M059J (cell line): ENCODE data around the gene CRYBG2. TPM values are rescaled to one million over a fixed set of nuclear protein-coding genes. Genes with fewer than 3 reads are reported as not detected.
A peak's percentile ranks its signal among the peaks of the same experiment; 100 is the strongest.
"Not testable (repeated sequence)": the region's sequence is repeated elsewhere in the genome, so short reads cannot be mapped to it uniquely, and the experiment has no call there.

Experiments used
- DNase-seq: peaks from one replicate; pipeline ENCODE4 v3.0.0-alpha.2; 2012; ENCODE audit warnings: low read depth
- total RNA-seq: library from RNA; depleted of rRNA; stranded (reverse); fragments of >200 nt; shearing (Covaris generic); gene quantifications from 2 replicates; pipeline ENCODE4 v1.2.3, GENCODE V29; 2014

Gene CRYBG2
- total RNA-seq, 1 experiment from 2014 or later: 2.0 TPM

DNA sequence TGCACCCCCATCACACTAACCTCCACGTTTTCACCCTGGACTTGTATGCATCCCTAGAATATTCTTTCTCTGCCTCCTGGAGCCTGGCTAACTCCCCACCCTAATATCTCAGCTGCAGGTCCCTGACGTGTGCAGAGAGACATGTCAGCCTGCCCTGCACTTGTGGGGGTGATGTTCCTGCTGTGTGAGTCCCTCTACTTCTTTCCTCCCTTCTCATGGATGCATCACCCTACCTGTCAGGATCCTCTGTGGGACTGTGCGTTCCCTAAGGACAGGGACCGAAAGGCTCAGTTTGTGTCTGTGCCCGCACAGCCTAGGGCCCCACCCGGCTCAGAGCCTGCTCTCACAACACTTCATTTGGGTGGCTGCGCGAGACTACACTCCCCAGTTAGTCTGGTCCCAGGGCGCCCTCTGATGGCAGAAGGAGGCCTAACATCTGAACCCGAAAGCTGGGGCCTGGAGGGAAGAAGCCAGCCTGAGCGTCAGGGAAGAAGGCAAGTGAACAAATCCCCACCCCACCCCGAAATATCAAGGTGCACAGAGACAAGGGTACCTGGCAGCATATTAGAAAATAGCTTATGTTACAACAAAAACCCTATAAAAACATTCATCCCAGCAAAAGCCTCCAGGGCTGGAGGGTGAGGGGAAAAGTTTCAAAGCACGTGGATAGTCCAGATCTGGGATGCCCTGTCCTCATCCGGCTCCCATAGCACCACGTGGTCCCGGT, 32.5 kb downstream of the CRYBG2 start:
- peak; percentile 81 for DNase-seq

DNA sequence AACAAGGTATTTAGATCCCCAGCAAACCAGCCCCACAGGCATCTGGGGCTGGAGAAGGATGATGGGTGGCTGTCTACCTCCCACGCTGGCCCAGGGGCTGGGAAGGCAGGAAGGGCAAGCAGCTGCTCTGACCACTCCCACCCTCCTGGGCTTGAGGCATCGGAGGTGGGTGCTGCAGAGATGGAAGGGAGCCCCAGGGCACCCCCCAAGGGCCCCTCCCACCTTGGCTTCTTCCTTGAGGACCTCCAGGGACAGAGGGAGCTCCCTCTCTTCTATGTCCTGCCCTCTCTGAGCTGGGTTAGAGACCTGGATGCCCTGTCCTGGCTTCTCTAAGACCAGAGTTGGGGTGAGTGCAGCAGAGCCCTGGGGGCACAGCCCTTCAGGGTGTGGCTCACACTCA, 33.0 kb downstream of the CRYBG2 start:
- no peak for DNase-seq

DNA sequence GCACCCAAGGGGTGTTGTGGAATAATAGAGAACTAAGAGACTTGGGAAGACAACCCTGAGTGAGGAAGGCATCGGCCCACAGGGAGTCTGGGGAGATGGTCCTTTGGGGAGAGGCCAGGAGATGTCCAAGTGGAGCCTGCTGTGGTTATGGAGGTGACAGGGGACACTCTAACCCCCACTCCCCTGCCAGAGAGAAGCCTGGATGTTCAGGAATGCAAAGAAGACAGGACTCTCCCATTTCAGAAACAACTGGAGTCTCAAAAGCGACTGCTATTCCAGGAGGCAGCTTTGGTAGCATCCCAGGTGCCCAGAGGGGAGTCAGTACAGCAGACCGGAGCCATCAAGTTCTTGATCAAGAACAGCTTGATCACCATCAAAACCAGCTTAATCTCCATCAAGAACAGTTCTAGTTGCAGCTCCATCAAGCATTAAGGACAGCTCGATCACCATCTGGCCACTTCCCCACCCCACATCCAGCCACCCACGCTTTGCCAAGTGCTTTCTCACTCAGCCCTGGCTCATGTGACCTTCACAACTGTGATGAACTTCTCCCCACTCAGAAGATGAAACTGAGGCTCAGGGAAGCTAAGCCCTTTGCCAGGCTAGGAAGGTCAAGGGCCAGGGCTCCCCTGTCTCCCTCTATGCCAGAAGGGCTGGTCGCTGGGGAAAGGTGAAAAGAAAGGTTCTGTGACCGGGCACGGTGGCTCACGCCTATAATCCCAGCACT, 35.4 kb downstream of the CRYBG2 start:
- DNase-seq: no peak

DNA sequence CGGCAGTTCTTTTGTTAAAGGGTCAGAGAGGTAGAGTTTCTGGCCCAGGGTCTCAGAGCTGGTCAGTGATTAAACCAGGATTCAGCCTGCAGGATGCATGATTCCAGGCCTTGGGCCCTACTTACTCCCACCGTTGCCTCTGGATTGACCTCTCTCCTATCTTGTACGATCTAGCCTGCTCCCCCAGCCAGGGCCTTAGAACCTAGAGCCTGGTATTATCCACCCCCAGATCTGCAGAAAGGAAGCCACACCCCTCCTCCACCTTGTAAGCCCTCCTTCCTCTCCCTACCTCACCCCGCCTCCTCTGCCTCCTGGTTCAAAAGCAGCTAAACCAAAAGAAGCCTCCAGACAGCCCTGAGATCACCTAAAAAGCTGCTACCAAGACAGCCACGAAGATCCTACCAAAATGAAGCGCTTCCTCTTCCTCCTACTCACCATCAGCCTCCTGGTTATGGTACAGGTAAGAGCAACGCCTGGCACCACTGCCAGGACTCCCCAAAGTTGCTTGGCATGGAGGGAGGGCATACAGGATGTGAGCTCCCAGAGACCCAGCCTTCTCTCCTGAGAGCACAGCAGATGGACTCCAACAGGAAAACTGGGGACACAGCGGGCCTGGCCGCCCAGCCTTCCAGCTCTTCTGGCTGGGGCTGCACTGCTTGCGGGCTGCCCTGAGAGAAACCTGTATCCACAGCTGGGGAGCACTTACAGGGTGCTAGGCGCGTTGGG, 36.2 kb downstream of the CRYBG2 start, which contains the start of gene CD52:
Gene CD52, plus strand, starts transcription at position 347 of the 726 bp plus-strand sequence. Its CDS starts 60 bp downstream, at position 407.
- no peak for DNase-seq

DNA sequence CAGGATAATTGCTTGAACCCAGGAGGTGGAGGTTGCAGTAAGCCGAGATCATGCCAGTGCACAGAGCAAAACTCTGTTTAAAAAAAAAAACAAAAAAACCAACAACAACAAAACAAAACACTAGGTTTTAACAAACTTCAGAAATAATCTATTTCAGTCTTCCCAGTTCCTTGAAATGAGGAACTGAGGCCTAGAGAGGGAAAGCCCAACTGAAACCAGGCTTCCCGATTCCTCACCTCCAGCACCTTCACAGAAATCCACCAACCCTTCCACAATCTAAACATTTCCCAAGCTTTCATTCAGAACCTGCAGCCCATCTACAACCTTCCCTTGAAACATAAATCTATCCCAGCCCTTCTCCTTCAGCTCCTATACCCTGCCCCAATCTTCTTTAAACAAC, 36.8 kb downstream of the CRYBG2 start:
- no peak for DNase-seq

GRCh38 chr1:26315874-26316850, 37.8 kb downstream of the CRYBG2 start:
- no peak for DNase-seq

DNA sequence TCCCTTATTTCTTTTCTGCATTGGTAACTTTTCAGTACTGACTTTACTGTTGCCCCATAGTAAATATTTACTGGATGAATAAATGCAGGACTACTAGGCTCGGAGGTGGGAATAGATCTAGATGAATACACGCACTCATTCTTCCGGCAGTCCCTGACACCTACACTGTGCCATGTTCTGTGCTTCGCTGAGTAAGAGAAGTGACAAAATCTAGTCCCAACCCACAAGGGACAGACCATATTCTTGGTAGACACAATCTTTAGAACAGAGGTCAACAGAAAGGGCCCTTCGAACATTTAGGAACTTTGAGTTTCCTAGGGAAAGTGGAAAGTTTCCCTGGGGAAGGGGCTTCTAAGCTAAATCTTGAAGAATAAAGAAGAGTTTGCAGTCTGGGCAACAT, 39.4 kb downstream of the CRYBG2 start:
- DNase-seq: no peak

- not testable (repeated sequence) for DNase-seq
These were observed 45.7 kb downstream of the CRYBG2 start for GRCh38 chr1:26307966-26308899.

- DNase-seq: no peak
These were observed 46.6 kb downstream of the CRYBG2 start for GRCh38 chr1:26307363-26307781.

GRCh38 chr1:26306290-26307229, 47.4 kb downstream of the CRYBG2 start, which contains the start of gene UBXN11:
UBXN11 (minus strand) TSS chr1:26306636; CDS start chr1:26302883, 3,753 bp downstream.
- peak; percentile 99 for DNase-seq

DNA sequence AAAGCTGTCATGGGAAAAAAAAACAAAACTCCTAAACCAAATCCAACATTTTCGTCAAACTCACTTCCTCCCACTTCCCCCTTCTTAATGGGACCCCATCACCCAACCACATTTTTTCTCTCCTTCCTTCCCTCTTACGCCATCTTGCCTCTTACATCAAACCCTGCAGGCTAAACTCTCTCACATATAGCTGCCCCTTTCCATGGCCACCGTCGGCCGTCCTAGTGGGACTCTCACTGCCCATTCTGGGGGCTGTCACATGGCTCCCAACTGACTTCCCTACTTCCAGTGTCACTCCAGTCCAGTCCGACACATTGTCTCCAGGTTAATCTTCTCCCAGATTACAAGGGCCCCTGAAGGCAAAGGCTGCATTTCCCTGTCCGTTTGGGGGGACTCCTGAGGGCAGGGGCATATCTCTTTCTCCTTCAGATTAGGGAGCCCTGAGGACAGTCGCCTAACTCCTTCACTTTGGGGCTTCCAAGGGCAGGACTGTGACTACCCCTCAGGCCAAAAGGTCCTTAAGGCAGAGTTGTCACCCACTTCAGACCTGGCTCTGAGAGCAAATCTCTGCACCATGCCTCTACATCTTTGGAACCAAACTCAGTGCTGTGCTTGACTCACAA, 48.2 kb downstream of the CRYBG2 start:
- no peak for DNase-seq

- DNase-seq: peak; percentile 90
These were observed 51.1 kb downstream of the CRYBG2 start for GRCh38 chr1:26302733-26303405.

- no peak for DNase-seq
These were observed 53.2 kb downstream of the CRYBG2 start for GRCh38 chr1:26300578-26301275.

GRCh38 chr1:26297791-26298124, 56.2 kb downstream of the CRYBG2 start:
- DNase-seq: no peak

DNA sequence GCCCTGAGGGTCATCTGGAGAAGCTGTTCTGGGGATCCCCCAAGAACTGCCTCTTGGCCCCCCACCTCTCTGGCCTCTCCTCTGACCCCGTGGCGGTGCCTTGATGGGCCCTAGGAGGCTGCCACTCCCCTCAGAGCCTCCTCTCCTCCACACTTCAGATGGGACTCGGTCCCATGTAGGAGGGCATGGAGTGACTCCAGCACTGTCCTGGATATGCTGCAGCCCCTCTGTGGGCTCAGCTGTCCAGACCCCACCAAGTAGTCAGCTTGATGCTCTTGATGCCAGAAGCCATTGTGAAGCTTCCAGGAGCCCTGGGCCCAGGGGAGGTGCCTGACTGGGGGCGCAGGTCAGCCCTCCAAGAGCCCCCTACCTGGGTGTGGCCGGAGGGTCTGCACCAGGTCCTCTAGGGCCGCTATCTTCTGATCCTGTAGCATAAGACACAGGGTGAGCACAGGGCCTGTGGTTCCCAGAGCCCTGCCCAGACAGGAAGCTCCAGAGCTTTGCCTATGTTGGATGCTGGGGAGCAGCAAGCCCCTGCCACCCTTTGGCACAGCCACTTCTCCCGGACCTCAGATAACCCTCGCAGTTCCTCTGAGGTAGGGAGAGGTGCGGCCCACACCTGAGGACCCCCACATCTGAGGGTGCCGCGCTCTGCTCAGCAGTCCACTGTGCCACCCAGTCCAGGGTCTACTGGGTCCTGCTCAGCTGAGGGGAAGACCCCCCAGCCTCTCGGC, 56.7 kb downstream of the CRYBG2 start:
- DNase-seq: no peak

GRCh38 chr1:26296340-26297056, 57.4 kb downstream of the CRYBG2 start:
- DNase-seq: no peak
